Measurements from ENCODE around the gene STAG2.

The STAG2 gene

GRCh38 chrX:123964156-123964834 lies 2.8 kb downstream of the STAG2 start:
- peaks cover 14% of the 10 kb centered on the region for H3K4me1 Mint-ChIP-seq
- H3K27ac Mint-ChIP-seq = peak overlapping the region; percentile 100
- no peaks in the 10 kb centered on the region for H3K27me3 Mint-ChIP-seq
- H3K9me3 Mint-ChIP-seq = no peaks in the 10 kb centered on the region
- peak overlapping the region; percentile 90 for H3K4me3 Mint-ChIP-seq
- ATAC-seq = no peak
- peaks cover 7% of the 10 kb centered on the region for H3K36me3 Mint-ChIP-seq

DNA sequence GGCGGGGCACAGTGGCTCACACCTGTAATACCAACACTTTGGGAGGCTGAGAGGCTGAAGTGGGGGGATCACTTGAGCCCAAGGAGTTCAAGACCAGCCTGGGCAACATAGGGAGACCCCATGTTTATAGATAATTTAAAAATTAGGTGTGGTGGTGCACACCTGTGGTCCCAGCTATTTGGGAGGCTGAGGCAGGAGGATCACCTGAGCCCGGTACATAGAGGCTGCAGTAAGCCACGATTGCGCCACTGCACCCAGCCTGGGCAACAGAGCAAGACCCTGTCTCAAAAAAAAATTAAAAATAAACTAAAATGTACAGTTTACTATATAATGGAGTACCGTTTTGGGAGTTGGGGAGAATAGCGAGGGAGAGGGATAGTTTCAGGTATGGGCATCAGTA lies 4.2 kb downstream of the STAG2 start:
- no peak overlapping the region for H3K4me3 Mint-ChIP-seq
- H3K4me1 Mint-ChIP-seq = peaks cover 21% of the 10 kb centered on the region

DNA sequence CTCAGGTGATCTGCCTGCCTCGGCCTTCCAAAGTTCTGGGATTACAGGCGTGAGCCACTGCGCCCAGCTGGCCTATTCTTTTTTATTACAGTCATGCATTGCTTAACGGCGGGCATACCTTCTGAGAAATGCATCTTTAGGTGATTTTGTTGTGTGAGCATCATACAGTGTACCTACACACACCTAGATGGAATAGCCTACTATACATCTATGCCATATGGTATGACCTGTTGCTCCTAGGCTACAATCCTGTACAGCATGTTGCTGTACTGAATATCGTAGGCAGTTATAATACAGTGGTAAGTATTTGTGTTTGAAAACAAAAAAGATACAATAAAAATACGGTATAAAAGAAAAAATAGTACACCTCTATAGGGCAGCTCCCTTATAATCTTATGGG lies 6.0 kb downstream of the STAG2 start:
- H3K9me3 Mint-ChIP-seq = no peaks in the 10 kb centered on the region
- H3K4me1 Mint-ChIP-seq = peaks cover 32% of the 10 kb centered on the region
- H3K36me3 Mint-ChIP-seq = no peaks in the 10 kb centered on the region
- H3K4me3 Mint-ChIP-seq = no peak overlapping the region
- H3K27me3 Mint-ChIP-seq = no peaks in the 10 kb centered on the region
- ATAC-seq = no peak
- no peak overlapping the region for H3K27ac Mint-ChIP-seq

More for the DNA sequence above, 4.2 kb downstream of the STAG2 start:
- Mint-ChIP-seq H3K27me3 (no peaks in the 10 kb centered on the region), H3K36me3 (peaks cover 5% of the 10 kb centered on the region), H3K27ac (no peak overlapping the region), H3K9me3 (no peaks in the 10 kb centered on the region)
- ATAC-seq = no peak

DNA sequence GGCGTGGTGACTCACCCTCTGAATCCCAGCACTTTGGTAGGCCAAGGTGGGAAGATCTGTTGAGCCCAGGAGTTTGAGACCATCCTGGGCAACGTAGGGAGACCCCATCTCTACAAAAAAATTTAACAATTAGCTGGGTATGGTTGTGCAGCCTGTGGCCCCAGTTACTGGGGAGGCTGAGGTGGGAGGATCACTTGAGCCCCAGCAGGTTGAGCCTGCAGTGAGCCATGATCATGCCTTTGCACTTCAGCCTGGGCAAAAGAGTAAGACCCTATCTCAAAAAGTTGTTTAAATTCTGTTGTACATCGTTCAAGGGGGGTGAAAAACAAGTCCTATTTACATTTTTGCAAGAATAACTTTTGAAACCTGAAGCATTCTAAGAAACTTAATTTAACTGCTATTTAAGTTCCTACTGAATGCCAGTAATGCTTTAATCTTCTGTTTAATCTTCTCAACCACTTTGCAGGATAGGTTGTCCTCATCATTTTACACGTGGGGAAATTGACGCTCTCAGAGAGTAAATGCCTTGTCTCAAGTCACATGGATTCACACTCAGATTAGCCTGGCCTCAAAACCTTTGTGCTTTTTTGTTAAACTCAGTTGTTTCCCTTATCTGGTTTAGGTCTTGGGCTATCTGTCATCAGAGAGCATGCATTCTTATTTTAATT lies 7.0 kb downstream of the STAG2 start:
- peaks cover 31% of the 10 kb centered on the region for H3K4me1 Mint-ChIP-seq
- no peak overlapping the region for H3K27ac Mint-ChIP-seq
- no peak overlapping the region for H3K4me3 Mint-ChIP-seq

DNA sequence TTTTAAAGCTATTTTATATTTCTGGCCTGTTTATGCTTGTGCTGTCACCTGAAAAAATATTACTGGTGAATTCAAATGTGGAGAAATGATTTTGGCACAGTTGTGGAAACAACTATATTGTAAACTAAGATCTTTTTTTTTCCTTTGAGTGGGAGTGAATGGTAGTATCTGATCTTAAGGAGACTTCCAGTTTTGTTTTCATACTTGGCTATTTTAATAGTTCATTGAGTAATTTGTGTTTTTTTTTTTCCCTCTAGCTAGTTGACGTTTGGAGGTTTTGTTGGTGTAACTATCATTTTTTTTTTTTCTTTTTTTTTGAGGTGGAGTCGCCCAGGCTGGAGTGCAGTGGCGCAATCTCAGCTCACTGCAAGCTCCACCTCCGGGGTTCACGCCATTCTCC lies 10.5 kb downstream of the STAG2 start:
- Mint-ChIP-seq H3K36me3 (no peaks in the 10 kb centered on the region), H3K4me3 (no peak overlapping the region), H3K27ac (no peak overlapping the region), H3K9me3 (no peaks in the 10 kb centered on the region), H3K27me3 (no peaks in the 10 kb centered on the region), H3K4me1 (peaks cover 22% of the 10 kb centered on the region)
- ATAC-seq = no peak

More for the DNA sequence above, 7.0 kb downstream of the STAG2 start:
- H3K27me3 Mint-ChIP-seq = no peaks in the 10 kb centered on the region
- no peak for ATAC-seq
- H3K9me3 Mint-ChIP-seq = no peaks in the 10 kb centered on the region
- no peaks in the 10 kb centered on the region for H3K36me3 Mint-ChIP-seq

- Mint-ChIP-seq H3K4me3 (no peak overlapping the region), H3K27me3 (no peaks in the 10 kb centered on the region), H3K4me1 (peaks cover 30% of the 10 kb centered on the region), H3K27ac (no peak overlapping the region), H3K9me3 (no peaks in the 10 kb centered on the region), H3K36me3 (no peaks in the 10 kb centered on the region)
- ATAC-seq = no peak
Measured at GRCh38 chrX:123973921-123974320, 12.4 kb downstream of the STAG2 start.

DNA sequence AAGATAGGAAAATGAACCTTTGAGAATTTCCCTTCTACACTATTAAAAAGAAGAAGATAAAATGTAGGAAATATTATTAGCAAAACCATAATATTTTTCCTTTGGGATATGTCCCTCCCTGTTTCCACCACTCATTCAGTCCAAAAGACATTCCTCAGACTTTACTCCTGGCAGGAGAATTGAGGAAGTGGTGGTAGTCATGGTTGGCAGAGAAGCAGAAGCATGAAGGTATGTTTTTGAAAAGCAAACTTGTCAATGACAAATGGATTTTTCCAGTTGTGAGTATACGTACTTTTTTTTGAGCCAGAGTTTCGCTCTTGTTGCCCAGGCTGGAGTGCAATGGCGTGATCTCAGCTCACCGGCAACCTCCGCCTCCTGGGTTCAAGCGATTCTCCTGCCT lies 13.7 kb downstream of the STAG2 start:
- Mint-ChIP-seq H3K4me3 (no peak overlapping the region), H3K4me1 (peaks cover 41% of the 10 kb centered on the region)

DNA sequence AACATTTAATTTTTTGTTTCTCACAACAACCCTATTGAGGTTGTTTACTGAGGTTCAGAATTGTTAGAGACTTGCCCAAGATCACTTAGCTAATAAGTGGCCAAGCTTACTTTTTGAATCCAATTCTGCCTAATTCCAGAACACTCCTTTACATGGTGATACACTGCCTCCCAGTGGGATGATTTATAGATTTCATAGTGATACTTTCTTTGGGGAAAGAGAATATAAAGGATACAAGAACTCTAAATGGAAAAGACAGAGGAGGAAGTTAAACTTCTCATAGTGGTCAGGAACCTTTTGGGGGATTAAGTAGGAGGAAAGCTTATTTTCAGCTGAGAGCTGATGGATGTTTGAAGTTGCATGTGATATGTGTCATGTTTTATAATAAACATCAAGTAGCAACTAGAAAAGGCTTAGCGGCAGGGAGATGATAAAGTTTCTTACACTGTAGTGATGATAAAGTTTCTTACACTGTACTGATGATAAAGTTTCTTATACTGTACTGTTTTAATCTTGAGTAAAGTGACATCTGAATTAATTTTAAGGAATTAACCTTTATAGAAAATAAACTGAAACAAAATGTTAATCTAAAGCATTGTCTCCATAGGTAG lies 15.3 kb downstream of the STAG2 start:
- H3K4me3 Mint-ChIP-seq = no peak overlapping the region
- no peaks in the 10 kb centered on the region for H3K27me3 Mint-ChIP-seq
- H3K9me3 Mint-ChIP-seq = no peaks in the 10 kb centered on the region
- ATAC-seq = no peak
- H3K27ac Mint-ChIP-seq = no peak overlapping the region
- H3K4me1 Mint-ChIP-seq = peaks cover 32% of the 10 kb centered on the region
- no peaks in the 10 kb centered on the region for H3K36me3 Mint-ChIP-seq

More for the DNA sequence above, 13.7 kb downstream of the STAG2 start:
- Mint-ChIP-seq H3K27ac (no peak overlapping the region), H3K9me3 (no peaks in the 10 kb centered on the region), H3K27me3 (no peaks in the 10 kb centered on the region), H3K36me3 (no peaks in the 10 kb centered on the region)
- ATAC-seq = no peak

- Mint-ChIP-seq H3K9me3 (no peaks in the 10 kb centered on the region), H3K27ac (peak overlapping the region; percentile 48), H3K4me3 (no peak overlapping the region), H3K36me3 (peaks cover 5% of the 10 kb centered on the region), H3K27me3 (no peaks in the 10 kb centered on the region), H3K4me1 (peaks cover 44% of the 10 kb centered on the region)
- ATAC-seq = no peak
Measured at GRCh38 chrX:123983240-123983639, 21.7 kb downstream of the STAG2 start.

DNA sequence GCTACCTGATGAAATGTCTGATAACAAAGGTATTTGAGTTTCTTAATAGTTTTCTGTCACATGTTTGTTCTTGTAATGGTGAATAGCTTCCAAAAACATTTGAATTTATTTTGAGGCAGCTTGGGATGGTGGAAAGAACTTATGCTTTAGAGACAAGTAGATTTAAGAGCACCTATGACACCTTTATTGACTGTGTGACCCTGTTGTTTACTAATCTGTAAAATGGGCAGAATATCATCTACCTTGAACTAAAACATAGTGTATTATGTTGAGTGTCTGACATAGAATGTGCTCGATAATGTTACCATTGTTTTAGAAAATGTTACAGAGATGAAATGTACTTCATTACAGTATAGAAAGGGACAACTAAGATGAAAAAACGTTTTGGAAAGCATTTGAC lies 24.9 kb downstream of the STAG2 start:
- Mint-ChIP-seq H3K27me3 (no peaks in the 10 kb centered on the region), H3K9me3 (no peaks in the 10 kb centered on the region), H3K4me3 (no peak overlapping the region), H3K36me3 (peaks cover 5% of the 10 kb centered on the region), H3K27ac (no peak overlapping the region), H3K4me1 (peaks cover 42% of the 10 kb centered on the region)
- ATAC-seq = no peak

- peaks cover 32% of the 10 kb centered on the region for H3K4me1 Mint-ChIP-seq
- no peaks in the 10 kb centered on the region for H3K9me3 Mint-ChIP-seq
- no peak overlapping the region for H3K4me3 Mint-ChIP-seq
Measured at GRCh38 chrX:123988423-123989111, 27.1 kb downstream of the STAG2 start.

GRCh38 chrX:123989235-123989634 lies 27.7 kb downstream of the STAG2 start:
- no peak overlapping the region for H3K27ac Mint-ChIP-seq
- H3K4me1 Mint-ChIP-seq = peaks cover 32% of the 10 kb centered on the region

More at GRCh38 chrX:123988423-123989111, 27.1 kb downstream of the STAG2 start:
- no peaks in the 10 kb centered on the region for H3K27me3 Mint-ChIP-seq
- ATAC-seq = no peak
- no peaks in the 10 kb centered on the region for H3K36me3 Mint-ChIP-seq
- H3K27ac Mint-ChIP-seq = no peak overlapping the region

DNA sequence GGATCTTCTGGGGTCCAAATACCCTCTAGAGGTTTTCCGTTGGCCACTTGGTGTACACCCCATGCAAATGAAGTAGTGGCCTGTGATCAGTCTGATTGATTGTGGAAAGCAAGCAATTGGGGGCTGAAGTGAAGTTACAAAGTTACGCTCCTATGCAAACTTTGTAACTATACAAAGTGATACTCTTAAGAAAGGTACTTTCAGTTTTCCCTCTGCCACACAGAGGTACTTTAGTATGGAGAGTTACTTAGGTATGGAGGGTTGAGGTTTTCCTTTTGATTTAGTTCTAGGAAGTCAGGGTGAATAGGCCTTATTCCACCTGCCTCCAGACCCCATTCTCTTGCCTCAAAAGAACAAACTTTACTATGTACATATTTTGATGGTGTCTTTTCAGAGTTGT lies 28.7 kb downstream of the STAG2 start:
- H3K4me1 Mint-ChIP-seq = peaks cover 38% of the 10 kb centered on the region
- no peak overlapping the region for H3K4me3 Mint-ChIP-seq
- H3K36me3 Mint-ChIP-seq = peaks cover 6% of the 10 kb centered on the region
- H3K9me3 Mint-ChIP-seq = no peaks in the 10 kb centered on the region
- ATAC-seq = no peak
- H3K27me3 Mint-ChIP-seq = no peaks in the 10 kb centered on the region
- peak overlapping the region; percentile 22 for H3K27ac Mint-ChIP-seq

More at GRCh38 chrX:123989235-123989634, 27.7 kb downstream of the STAG2 start:
- no peaks in the 10 kb centered on the region for H3K36me3 Mint-ChIP-seq
- ATAC-seq = no peak
- no peak overlapping the region for H3K4me3 Mint-ChIP-seq
- no peaks in the 10 kb centered on the region for H3K9me3 Mint-ChIP-seq
- no peaks in the 10 kb centered on the region for H3K27me3 Mint-ChIP-seq

- Mint-ChIP-seq H3K4me1 (peaks cover 40% of the 10 kb centered on the region), H3K36me3 (peaks cover 6% of the 10 kb centered on the region), H3K4me3 (no peak overlapping the region), H3K27me3 (no peaks in the 10 kb centered on the region), H3K27ac (peak overlapping the region; percentile 22), H3K9me3 (no peaks in the 10 kb centered on the region)
- ATAC-seq = no peak
Measured at GRCh38 chrX:123990602-123991001, 29.1 kb downstream of the STAG2 start.

DNA sequence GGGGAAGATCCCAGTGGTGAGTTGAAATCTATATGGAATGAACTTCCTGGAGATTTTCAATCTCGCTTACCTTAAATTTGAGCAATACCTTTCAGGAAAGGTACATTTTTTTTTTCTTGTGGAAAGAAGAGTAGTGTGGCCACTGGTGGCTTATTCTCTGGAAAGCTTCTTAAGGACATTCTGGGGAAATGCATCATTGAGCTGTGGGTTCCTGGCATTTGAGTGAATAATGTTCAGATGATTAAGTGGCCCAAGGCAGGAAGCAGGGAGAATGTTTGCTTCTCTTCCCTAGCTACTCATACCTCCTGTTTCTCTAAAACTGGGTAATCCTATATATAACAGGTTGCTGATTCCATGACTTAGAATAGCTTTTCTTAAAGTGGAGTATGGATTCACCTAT lies 31.8 kb downstream of the STAG2 start:
- Mint-ChIP-seq H3K27me3 (no peaks in the 10 kb centered on the region), H3K9me3 (no peaks in the 10 kb centered on the region), H3K27ac (no peak overlapping the region), H3K36me3 (peaks cover 6% of the 10 kb centered on the region), H3K4me1 (peaks cover 32% of the 10 kb centered on the region), H3K4me3 (no peak overlapping the region)
- ATAC-seq = no peak
